HG02852 (cell line): Measurements from ENCODE around the gene SMAD6.
"Not testable (repeated sequence)": the region's sequence is repeated elsewhere in the genome, so short reads cannot be mapped to it uniquely, and the experiment has no call there.

ENCODE experiments used
- ATAC-seq: cut with Tn5 transposase; IDR thresholded peaks from one replicate; pipeline ENCODE4 v1.9.1; 2021; ENCODE audit warnings: mild to moderate bottlenecking, moderate library complexity; ENCODE audit not compliant: unreplicated experiment

The SMAD6 gene

GRCh38 chr15:66756295-66756694 is 54.3 kb downstream of the SMAD6 start:
- ATAC-seq, result no peak

GRCh38 chr15:66757030-66757429 is 55.0 kb downstream of the SMAD6 start:
- no peak for ATAC-seq

DNA sequence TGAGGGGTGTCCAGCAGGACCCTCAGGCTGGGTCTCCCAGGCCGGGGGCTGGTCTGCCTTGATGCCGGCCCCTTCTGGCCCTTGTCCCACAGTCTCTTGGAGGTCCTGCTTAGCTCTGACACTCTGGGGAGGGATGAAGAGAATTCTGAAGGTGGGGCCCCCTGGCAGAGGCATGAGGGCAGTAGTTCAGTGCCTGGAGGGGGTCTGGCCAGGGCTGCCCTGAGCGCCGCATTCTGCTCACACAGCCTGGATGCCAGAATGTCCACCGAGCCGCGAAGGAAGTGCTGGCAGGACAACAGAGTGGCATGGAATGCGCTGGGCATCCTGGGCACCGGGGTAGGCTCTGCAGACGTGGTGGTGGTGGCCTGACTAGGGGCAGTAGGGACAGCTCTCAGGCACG is 55.5 kb downstream of the SMAD6 start:
- ATAC-seq, result no peak

DNA sequence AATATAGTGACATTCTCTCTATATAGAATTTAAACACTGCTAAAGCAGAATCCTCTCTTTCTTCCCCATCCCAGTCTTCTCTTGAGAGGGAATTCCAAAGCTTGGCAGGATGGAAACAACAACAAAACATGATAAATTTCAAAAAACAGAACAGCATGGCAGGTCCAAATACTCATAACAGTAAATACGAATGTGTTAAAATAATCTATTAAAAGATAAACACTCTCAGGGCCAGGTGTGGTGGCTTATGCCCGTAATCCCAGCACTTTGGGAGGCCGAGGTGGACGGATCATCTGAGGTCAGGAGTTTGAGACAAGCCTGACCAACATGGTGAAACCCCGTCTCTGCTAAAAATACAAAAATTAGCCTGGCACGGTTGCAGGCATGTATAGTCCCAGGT is 56.2 kb downstream of the SMAD6 start:
- ATAC-seq, result not testable (repeated sequence)

DNA sequence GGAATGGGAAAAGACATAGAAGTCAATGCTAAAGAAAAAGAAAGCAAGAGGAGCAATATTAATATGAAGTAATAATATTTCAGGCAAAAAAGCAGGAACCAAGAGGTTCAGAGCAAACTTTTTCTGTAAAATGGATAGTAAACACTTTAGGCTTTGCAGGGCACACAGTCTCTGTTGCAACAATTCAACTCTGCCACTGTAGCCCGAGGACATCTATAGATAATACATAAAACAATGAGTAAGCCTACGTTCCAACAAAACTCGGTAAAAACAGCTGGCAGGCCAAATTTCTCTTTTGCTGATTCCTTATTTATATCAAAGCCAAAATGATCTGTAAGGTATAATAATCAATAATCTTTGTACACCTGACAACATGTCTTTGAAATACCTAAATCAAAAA is 56.8 kb downstream of the SMAD6 start:
- no peak for ATAC-seq

DNA sequence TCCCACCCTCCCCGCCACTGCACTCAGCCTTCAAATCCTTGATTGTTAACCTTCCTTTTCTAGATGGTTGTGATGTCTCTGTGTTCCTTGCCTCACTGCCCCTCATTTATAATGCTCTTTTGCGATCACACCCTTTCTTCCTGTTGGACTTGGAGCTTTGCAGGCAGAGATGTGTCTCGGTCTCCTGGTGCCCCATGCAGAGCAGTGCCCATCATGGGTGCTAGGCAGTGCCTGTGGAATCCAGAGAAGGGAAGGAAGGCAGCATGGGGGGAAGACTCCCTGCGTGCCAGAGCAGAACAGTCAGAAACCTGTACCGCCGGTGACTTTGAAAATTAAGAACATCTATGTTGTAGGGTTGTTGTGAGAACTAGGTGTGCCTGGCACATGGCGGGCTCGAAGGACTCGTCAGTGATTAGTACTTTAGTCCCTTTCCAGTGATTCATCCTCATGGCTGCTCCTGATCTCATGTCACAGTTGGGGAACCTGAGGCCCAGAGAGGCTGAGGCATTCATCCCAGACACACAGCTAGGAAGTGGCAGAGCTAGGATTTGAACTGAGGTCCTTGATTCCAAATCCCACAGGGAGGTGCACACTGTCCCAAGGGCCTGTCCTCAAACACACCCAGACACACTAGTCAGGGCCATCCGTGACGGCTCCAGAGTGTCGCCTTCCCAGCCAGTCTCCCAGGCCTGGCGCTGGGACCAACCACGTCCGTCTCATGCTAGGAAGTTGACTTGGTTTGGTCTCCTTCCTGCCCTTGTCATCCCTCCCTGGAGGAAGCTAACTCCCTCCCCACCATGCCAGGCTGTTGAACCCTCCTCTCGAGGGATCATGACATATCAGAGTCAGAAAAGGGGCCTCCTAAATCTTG is 58.3 kb downstream of the SMAD6 start:
- ATAC-seq, result no peak

DNA sequence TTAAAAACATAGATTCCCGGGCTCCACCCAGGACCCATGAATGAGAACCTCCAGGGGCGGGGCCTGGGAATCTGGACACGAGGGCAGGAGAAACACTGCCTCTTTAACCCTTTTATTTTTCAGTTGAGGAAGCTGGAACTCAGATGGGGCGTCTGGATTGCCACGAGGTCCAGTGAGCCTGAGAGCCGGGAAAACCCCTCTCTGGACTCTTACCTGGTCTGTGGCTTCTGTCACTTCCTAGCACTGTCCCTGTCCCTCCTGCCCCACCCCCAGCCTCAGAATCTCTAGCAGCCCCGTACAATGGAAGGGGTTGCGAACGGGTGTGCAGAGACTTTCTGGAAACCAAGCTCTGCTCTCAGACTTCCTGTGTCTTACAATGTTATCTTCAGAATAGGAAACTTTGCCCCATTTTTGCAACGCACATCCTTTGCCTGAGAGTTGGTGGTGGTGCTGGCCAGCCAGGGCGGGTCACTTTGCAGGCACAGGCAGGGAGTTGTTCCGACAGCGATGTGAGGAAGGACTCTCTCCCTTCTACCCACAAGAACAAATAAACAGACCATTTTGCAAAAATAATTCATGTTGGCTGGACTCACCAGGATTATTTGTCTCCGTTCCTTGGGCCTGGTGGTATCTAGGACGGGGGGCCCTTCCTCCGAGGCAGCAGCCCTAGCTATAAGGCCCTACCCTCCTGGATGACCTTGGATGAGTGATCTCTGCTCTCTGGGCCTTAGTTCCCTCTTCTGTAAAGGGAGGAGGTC is 59.1 kb downstream of the SMAD6 start:
- no peak for ATAC-seq

DNA sequence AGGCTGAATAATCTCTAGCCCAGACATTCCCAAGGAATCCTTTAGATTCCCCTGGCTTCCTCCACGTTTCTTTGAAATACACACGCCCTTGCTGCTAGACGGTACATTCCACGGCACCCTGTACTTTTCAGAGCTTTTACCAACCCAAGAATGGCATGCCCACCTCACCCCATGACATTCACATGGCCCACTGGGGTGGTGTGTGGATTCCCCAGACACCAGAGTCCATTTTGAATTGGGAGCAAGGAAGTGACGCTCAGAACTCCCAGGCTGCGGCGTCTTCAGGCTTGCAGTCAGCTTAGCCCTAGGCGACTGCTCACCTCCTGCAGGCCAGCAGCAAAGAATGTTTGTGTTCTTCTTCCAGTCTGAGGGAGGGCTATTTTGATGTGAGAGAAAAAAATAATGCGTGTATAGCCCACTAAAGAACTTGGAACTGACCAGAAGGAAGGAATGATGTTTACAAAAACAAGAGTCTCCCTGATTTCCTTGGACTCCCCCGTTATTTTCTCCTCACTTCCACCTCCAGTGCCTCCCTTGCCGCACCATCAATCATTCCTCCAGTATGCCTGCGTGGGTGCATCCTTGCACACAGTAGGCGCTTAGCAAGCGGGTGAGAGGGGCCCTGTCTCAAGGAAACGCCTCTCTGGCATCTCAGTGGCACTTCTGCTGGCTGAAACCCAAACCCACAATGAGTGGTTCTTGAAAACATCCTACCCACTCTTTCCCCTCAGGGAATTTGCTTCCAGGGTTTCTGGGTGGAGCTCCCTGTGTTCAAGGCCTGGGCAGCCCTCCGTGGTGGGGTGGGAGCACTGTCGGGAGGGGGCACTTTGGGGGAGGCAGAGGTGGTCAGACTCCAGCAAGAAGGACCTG is 59.9 kb downstream of the SMAD6 start:
- ATAC-seq, result no peak

- ATAC-seq, result no peak
Observed at GRCh38 chr15:66763186-66764071, 61.4 kb downstream of the SMAD6 start.

- ATAC-seq, result no peak
Observed at GRCh38 chr15:66764072-66764786, 62.2 kb downstream of the SMAD6 start.

- ATAC-seq, result no peak
Observed at GRCh38 chr15:66765478-66766281, 63.6 kb downstream of the SMAD6 start.

- ATAC-seq, result no peak
Observed at GRCh38 chr15:66766282-66767230, 64.5 kb downstream of the SMAD6 start.

DNA sequence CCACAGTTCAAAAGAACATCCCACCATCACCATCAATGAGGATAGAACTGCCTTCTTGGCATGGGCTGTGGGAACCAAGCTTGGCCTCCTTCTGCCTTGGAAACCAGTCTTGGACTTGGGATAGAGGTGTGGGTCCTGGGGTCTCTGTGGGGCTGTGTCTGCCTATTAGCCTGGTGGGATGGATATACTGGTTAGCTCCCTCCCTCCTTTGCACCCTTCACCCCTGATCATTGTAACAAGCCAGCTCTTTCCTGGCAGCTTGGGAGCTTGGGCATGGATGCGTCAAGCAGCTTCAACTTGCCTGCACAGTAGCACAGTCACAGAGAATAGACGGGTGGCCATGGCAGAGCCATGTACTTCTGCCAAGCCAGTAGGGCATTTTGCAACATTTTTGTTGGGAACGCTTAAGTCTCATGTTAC is 65.2 kb downstream of the SMAD6 start:
- ATAC-seq, result no peak

DNA sequence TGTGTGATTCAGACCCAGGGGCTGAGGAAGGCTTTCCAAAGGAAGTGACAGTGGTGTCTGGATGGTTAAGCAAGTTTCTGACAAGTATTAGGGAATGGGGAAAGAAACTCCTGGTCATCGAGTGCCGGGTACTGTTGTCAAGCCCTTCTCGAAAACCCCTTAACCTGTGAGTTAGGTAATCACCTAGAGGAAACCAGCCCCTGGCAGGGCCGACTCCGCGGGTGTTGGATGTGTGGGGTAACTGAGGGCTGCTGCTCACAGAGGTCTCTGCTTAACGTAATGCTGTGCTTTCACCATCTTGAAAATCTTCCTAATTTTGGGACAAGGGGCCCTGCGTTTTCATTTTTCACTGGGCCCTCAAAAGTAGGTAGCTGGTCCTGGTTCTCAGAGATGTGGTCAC is 67.0 kb downstream of the SMAD6 start:
- no peak for ATAC-seq

- no peak for ATAC-seq
Observed at GRCh38 chr15:66770518-66771350, 68.7 kb downstream of the SMAD6 start.

GRCh38 chr15:66771351-66771650 is 69.3 kb downstream of the SMAD6 start:
- no peak for ATAC-seq

DNA sequence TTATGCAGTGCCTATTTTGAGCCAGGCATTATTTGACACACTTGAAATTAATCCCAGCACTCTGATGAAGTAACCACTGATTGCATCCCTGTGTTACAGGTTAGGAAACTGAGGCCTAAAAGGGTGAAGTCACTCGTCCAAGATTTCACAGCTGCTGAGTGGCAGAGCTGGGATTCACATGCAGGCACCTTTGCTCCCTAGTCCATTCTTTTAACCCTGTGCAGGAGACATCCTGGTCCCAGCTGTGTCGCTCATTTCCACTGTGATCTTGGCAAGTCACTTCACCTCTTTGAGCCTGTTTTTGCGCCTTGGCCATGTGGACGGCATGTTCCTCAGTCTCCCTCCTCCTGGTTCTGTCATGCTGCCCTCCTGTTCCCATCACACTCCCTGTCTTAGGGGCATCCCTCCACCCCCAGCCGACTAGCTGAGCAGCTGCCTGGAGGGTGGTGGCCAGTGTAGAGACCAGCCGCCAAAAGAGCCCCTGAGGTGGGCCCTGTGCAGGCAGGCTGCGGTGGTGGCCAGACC is 70.6 kb downstream of the SMAD6 start:
- no peak for ATAC-seq
